Hematopoietic multipotent progenitor cell treated with erythropoietin and hydrocortisone succinate and interleukin-3 and kit ligand, for 8 days (in vitro differentiated cells): Measurements from ENCODE around the gene RPS19BP1.
A peak's percentile ranks its signal among the peaks of the same experiment; 100 is the strongest.
"Not testable (repeated sequence)": the region's sequence is repeated elsewhere in the genome, so short reads cannot be mapped to it uniquely, and the experiment has no call there.

ENCODE experiments used
- DNase-seq: peaks from one replicate; pipeline ENCODE4 v3.0.0-alpha.2; 2015

The RPS19BP1 gene

DNA sequence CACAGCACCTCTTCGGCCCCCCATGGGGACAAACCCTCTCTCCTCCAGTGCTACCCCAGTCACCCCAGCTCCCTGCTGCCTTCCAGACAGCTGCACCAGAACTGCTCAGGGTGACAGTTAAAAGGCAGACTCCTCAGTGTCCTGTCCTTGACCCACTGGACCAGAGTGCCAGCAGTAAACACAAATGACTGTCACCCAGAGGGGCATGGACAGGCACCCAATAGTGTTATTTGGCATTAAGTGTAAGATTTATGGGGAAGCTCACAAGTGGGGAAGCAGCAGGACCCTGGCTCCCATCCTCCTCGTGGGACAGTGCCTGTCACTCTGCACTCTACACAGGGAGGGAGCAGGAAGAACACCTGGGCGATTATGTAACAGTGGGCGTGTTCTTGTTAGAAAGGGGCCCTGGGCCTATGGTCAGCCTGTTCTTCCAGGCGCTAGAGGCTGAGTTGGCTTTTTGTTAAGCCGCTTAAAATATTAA lies 5.0 kb downstream of the RPS19BP1 start:
- no peak for DNase-seq

DNA sequence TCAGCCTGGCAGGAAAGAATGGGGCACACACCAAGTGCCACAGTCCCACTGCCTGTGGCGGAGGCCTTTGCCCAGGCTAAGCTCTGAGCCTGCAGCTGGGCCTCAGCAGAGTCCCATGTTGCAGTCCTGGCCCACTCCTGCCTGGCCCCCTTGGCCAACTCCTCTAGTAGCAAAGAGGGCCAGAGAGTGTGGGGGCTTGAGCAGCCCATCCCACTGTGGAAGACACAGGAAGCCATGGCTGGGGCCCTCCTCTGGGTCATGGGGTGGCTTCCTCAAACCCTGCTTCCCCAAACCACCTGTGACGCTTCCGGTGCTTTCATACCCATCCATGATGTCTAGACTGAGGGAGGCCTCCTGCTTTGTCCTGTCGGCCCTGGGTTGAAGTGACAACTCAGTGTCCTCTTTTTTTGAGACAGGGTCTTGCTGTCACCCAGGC lies 5.8 kb downstream of the RPS19BP1 start:
- peak; percentile 37 for DNase-seq

DNA sequence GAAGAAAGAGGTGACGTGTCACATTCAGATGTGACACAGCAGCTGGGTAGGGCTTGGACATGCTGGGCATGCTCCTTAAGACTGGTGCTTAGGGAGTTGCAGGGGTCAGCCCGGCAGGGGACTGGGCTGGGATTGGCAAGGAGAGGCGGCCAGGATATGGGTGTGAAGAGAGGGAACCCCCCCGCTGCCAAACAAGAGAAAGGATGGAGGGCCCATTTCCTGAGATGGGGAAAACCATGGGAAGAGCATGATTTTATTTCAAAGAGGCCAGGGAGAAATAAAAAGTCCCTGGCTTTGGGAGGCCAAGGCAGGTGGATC lies 6.9 kb downstream of the RPS19BP1 start:
- DNase-seq = no peak

DNA sequence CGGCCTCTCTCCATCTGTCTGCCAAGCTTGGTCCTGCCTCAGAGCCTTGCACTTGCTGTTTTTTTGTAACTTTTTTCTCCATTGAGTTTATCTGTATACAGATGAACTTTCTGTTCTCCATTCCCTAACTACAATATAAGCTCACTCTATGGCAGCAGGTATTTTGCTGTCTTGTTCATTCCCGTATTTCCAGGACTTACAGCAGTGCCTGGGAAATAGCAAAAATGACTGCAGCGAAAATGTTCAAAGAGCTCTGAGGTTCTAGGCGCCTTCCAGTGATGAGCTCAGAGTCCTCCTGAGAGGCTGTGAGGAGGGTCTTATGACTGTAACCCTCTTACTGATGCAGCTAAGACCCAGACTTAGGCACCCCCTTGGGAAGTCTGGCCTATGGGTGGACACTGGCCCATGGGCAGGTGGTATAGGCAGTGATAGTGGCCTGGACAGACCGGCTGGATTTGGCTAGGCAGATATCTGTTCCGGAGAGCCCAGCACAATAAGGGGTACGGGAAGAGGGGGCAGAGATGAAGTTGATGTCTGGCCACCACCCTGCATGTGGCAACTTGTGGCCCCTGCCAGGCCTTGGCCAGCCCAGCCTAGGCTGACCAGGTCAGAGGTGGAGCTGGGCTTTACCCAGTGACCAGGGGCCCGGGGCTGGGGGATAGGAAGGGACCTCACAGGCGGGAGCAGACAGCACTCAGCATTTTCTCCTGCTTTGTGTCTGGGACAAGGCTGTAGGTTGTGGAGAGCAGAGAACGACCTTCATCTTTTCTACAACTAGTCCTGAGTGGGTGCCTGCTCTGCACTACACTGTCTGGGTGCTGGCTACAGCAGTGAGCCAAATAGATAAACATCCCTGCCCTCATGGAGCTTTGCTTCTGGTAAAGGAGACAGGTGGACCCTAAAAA lies 7.5 kb downstream of the RPS19BP1 start:
- DNase-seq = peak; percentile 43

DNA sequence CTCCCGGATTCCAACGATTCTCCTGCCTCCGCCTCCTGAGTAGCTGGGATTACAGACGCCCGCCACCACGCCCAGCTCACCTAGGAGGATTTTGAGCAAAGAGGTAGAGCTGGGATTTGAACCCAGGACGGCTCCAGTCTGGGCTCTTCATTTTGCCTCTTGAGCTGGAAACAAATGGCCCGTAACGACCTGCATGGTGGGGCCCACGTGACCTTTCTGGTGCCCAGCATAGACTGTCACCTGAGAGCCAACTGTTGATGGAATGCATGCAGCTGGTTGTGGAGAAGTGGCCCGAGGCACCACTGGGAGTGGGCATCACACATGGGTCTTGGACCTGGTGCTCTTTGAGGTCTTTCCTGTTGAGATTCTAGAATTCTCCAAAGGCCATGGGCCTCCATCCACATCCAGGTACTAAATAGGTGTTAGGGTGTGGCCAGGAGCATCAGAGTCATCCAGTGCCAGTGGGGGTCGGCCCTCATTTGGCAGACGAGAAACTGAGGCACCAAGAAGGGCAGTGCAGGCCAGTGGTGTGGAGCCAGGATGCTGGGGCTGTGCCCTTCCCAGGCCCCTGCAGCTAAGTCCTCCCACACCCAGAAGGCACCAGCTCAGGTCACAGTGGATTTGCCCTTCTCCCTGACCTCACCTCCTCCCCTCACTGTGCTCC lies 8.3 kb downstream of the RPS19BP1 start:
- DNase-seq = no peak

DNA sequence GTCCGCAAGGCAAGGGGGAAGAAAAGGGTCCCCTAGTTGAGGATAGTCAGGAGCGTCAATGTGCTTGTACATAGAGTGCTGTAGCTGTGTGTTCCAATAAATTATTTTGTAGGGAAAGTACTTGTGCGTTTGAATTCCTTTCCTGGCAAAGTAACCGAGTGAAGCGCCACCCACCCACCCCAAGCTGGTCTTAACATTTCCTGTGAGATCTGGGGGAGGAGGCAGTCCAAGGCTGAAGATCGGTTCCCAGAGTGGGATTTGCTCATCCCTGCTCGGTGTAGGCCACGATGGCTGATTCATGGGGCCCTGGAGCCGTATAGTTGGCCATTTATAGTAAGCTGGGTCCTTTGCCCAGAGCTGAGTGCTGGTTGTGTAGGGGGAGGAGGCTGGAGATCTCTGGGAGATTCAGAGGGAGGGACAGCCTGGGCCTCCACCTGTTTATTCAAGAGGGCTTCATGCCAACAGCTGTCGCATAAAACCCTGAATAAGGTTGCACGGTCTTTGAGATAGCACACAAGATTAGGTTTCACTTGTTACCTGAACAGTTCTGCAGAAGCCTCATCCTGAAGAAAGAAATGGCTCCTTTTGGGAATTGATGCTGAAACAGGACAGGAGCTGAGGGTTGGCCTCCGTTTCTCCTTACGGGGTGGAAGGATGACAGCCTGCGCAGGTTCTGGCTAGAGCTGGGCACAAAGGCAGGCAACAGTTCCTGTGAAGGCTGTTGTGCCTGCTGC lies 9.8 kb downstream of the RPS19BP1 start:
- peak; percentile 57 for DNase-seq

DNA sequence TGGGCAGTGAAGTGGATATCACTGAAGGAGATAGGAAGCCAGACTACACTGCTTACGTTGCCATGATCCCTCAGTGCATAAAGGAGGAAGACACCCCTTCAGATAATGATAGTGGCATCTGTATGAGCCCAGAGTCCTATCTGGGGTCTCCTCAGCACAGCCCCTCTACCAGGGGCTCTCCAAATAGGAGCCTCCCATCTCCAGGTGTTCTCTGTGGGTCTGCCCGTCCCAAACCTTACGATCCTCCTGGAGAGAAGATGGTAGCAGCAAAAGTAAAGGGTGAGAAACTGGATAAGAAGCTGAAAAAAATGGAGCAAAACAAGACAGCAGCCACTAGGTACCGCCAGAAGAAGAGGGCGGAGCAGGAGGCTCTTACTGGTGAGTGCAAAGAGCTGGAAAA lies 10.5 kb downstream of the RPS19BP1 start:
- DNase-seq = not testable (repeated sequence)

DNA sequence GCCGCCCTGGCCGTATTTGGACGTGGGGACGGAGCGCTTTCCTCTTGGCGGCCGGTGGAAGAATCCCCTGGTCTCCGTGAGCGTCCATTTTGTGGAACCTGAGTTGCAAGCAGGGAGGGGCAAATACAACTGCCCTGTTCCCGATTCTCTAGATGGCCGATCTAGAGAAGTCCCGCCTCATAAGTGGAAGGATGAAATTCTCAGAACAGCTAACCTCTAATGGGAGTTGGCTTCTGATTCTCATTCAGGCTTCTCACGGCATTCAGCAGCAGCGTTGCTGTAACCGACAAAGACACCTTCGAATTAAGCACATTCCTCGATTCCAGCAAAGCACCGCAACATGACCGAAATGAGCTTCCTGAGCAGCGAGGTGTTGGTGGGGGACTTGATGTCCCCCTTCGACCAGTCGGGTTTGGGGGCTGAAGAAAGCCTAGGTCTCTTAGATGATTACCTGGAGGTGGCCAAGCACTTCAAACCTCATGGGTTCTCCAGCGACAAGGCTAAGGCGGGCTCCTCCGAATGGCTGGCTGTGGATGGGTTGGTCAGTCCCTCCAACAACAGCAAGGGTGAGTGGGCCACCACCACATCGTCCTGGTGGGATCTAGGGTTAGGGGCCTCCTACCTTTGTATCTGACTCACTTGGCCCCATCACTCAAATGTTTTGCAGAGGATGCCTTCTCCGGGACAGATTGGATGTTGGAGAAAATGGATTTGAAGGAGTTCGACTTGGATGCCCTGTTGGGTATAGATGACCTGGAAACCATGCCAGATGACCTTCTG lies 11.3 kb downstream of the RPS19BP1 start:
- DNase-seq = peak; percentile 79

DNA sequence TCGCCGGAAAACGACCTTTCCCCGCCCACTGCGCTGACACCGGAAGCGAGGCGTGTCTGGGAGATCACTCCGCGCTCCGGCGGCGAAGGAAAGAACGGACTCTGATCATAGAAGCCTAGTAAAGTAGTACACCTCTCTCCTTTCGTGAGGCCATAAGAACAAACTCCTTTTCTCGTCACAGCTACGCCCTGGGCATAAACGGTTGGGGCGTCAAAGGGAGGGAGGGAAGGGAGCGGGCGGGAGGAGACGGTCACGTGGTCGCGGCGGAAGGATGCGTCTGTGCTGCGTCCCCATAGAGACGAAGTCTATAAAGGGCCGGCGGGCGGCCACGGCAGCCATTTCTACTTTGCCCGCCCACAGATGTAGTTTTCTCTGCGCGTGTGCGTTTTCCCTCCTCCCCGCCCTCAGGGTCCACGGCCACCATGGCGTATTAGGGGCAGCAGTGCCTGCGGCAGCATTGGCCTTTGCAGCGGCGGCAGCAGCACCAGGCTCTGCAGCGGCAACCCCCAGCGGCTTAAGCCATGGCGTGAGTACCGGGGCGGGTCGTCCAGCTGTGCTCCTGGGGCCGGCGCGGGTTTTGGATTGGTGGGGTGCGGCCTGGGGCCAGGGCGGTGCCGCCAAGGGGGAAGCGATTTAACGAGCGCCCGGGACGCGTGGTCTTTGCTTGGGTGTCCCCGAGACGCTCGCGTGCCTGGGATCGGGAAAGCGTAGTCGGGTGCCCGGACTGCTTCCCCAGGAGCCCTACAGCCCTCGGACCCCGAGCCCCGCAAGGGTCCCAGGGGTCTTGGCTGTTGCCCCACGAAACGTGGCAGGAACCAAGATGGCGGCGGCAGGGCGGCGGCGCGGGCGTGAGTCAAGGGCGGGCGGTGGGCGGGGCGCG lies 12.1 kb downstream of the RPS19BP1 start, which contains the start of gene ATF4:
Gene ATF4, plus strand, starts transcription at position 337 of the 880 bp plus-strand sequence. CDS start 884 bp downstream, outside the sequence.
- DNase-seq = no peak

DNA sequence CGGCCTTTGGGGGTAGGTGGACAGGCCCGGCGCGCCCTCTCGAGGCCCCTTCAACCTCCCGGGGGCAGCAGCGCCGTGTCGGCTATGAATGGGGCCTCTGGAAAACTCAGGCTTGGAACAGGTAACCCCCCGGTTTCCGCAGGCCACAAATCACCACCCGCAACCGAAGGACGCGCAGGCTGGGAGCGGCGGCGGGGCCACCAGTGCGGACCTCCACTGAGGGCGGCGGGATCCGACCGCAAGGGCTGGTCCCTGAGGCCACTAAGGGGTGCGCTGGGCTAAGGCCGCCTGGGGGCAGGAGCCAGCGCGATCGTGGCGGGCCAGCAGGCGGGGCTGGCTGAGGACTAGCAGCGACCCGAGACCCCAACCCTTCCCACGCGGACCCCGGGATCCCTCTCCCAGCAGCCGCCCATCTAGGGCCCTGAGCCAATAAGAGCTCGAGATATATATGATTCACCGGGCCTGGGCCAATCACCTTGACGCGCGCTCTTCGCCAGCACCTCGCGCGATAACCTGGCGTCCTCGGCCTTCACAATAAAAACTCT lies 12.8 kb downstream of the RPS19BP1 start:
- peak; percentile 99 for DNase-seq

DNA sequence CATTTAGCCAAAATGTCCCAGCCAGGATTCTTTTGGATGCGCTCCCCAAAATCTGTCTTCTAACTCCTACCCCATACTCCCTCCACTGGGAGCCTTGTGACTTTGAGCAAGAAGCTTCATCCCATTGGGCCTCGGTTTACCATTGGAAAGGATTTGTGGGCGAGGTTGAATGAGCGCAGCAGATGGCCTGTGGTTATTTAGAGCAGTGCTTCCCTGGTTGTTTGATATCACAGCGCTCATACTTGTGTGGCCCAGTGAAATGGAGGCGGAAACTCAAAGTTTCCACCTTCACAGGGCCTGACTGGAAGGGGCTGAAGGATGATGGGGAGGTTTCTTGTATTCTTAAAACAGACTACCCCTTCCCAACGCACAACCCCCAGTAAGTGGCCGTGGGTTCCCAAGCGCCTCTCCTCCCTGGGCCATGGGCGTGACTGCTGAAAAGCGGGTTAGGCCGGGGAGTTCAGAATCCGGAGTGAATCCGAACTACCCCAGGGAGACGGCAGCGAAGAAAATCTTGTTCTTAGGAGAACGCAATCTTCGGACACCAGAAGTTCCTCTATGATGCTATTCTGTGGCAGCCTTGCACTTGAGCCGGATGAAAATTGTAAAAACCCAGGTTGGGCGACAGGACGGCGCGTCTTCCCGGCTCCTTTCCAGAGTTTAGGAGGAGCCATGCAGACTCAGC lies 13.4 kb downstream of the RPS19BP1 start:
- peak; percentile 64 for DNase-seq

DNA sequence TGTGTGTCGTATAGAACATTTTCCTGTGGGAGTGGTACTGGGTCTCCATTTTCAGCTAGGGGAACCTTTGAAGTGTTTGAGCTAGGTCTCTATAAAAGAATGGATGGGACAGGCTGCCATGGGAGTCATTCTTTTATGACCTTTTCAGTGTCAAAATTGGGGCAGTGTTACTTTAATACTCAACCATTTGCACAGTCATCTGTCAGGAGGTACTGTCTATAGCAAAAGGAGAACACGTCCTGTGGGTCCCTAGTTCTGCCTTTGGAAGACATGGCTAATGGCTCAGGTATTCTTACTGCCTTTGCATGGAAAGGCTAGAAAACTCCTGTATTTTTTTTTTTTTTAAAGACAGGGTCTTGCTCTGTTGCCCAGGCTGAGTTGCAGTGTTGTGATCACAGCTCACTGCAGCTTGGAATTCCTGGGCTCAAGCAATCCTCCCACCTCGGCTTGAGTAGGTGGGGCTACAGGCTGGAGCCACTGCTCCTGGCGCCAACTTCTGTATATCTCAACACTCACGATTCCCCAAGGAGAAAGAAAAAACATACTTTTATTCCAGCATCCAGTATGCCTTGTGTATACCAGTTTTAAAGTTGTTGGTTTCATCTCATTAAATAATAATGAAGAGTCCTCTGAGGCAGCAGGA lies 14.3 kb downstream of the RPS19BP1 start:
- no peak for DNase-seq

DNA sequence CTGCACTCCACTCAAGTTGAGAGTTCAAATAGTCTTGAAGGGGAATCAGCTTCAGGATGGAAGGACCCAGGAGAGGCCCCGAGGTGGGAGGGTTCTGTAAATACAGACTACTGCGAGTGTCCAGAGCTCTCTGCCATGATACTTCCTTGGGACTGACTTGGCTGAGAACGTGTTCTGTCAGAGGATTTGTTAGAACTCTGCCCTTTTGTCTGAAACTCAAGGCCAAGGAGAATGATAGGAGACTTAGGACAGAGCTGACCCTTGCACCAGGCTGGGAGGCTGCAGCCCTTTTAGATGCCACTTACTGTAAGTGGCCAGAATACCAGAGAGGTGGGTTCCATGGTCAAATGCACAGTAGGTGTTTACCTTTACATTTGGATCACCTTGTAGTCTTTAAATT lies 15.1 kb downstream of the RPS19BP1 start:
- DNase-seq = no peak

DNA sequence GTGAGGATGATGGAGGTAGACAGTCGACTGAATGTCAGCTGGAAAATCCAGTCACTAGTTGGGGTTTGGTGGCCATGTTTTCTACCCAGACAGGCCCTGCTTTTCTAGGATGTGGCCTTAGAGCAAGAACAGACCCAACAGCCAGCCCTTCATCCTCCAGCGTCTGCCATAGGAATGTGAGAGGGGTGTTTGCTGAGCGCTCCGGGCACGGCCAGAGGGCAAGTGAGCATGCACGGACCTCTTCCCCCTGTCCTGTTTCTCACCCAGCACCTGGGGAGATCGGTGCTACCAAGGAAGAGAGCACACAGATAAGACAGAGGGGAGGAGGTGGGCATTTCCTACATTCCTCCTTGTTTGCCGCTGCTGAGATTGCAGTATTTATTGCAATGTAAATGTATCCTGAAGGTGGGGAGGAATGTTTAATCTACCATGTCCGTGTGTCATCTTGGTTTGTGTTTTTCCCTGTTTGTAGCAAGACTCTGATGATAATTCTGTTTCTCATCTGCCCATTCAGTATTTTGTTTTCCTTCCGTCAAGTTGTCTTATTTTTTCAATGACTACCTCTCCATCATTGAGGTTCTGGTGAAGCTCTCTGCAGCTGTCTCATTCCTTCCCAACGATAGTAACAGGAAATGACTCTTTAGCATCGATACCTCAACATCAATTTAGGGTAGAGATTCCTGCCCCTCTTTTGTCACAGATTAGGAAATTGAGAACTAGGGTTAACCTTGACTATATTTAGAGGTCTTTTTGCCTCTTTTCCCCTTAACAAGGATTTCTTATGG lies 17.1 kb downstream of the RPS19BP1 start:
- no peak for DNase-seq

DNA sequence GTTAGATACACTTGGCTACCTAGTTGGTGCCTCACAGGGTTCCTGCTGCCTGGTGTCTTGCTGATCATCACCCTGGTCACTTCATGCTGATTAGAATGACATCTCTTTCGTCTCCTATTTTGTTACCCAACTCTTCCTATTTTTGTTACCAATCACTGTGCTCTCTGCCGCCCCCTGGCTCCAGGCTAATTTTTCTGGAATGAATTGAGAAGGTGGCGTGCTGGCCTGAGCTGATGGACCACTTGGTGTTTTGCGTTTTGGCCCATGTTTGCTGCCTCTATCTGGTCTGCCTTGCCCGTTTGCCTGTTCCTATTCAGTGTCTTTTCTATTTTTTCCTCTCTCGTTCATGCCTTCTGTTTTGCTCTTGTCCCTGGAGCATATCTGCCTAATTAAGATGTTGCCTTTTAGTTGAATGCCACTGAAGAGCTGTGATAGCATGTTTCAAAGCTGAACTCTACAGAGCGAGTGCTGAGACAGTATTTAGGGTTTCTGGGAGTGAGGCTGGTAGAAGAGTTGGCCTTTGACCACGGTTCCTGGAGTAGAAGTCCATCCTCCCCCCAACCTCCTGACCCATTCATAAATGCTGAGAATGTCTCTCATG lies 18.1 kb downstream of the RPS19BP1 start:
- peak; percentile 70 for DNase-seq

DNA sequence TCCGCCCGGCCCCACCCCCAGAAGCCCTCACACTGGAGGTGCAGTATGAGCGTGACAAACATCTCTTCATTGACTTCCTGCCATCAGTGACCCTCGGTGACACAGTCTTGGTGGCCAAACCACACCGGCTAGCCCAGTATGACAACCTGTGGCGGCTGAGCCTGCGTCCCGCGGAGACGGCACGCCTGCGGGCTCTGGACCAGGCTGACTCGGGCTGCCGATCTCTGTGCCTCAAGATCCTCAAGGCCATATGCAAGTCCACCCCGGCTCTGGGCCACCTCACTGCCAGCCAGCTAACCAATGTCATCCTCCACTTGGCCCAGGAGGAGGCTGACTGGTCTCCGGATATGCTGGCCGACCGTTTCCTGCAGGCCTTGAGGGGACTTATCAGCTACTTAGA lies 18.8 kb downstream of the RPS19BP1 start:
- no peak for DNase-seq

DNA sequence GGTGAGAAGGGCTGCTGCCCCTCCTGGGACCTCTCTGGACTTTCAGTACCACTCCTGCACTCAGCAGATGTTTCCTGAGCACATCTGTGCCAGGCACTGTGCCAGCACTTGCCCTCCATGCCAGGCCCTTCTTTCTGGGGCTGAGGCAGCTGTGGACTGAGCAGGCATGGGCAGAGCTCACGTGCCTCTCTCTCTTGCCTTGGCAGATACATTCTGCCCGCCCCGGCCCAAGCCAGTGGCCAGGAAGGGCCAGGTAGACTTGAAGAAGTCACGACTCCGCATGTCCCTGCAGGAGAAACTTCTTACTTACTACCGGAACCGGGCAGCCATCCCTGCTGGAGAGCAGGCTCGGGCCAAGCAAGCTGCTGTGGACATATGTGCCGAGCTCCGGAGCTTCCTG lies 20.5 kb downstream of the RPS19BP1 start:
- no peak for DNase-seq

DNA sequence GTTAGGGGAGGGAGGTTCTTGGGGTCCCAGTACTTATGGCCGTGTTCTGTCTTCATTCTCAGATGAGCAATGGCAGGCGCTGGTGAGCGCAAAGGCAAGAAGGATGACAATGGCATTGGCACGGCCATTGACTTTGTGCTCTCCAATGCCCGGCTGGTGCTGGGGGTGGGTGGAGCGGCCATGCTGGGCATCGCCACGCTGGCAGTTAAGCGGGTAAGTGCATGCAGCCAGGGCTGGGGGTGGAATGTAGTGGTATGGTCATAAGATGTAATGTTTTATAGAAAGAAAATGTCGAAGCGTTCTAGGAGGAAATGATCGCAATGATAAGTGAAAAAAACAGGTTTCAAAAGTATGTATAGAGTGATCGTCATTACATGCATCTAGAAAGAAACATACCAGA lies 21.3 kb downstream of the RPS19BP1 start:
- DNase-seq = no peak
